ENCODE measurements around the gene PLPP2. TPM values are rescaled to one million over a fixed set of nuclear protein-coding genes. Genes with fewer than 3 reads are reported as not detected.
"Not testable (repeated sequence)": the region's sequence is repeated elsewhere in the genome, so short reads cannot be mapped to it uniquely, and the experiment has no call there.

PLPP2 gene
- total RNA-seq, 1 experiment from 2014 or later = 111 TPM

DNA sequence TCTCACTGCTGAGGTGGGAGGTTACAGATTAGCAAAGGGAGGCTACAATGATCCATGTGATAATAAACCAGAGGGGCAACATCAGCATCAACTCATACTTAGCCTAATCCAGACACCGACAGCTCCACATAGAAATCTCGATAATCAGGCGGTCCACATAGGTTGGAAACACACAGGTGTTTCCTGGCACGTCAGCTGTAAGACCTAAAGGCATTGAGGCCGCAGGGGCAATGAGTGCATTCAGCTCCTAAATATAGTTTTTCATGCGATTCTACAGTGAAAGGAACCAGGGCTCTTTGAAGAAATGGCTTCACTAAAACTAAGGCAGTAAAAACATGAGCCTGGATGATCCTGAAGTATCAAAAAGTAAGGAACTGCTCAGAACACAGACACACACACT, 19.3 kb downstream of the PLPP2 start:
- DNase-seq (ENCODE audit: low spot score) = no peak

DNA sequence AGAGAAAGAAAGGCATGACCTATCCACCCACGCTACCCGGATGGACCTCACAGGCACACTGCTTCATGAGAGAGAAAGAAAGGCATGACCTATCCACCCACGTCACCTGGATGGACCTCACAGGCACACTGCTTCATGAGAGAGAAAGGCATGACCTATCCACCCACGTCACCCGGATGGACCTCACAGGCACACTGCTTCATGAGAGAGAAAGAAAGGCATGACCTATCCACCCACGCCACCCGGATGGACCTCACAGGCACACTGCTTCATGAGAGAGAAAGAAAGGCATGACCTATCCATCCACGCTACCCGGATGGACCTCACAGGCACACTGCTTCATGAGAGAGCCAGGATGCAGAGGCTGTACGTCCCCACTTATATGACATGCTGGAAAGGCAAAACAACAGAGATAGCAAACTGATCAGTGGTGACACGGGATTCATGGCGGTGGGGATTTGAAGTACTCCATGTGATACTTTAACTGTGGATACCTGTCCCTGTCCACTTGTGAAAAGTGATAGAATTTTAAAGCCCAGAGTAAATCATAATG, 20.4 kb downstream of the PLPP2 start:
- DNase-seq (ENCODE audit: low spot score) = not testable (repeated sequence)

DNA sequence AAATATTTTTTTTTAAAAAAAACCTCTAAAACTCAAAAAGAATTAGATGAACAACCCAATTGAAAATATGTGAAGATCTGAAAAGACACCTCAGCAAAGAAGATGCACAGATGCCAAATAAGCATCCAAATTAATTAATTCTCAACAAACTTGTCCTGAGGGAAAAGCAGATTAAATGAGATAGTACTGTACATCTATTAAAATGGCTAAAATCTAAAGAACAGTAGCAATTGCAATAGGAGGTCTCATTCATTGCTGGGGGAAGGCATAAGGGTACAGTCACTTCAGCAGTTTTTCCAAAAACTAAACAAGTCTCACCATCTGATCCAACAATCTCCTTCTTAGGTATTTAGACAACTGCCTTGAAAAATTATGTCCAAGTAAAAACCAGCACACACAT, 22.0 kb downstream of the PLPP2 start:
- no peak for DNase-seq (ENCODE audit: low spot score)

DNA sequence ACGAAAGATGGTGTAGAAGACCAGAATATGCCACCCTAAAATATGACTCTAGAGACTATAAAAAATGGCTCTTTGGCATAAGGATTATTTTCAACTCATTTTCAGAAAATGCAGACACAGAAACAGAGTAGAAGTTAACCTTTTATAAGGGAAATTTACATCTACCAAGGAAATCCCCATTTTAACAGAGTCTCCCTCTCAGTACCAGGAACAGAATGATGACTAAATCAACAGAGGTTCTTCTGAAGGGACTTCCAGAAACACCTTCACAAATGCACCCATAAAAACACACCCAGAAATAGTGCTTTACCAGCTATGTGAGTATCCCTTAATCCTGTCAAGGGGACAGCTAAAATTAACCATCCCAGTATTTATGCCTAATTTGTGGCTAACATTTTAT, 29.1 kb downstream of the PLPP2 start:
- no peak for DNase-seq (ENCODE audit: low spot score)

DNA sequence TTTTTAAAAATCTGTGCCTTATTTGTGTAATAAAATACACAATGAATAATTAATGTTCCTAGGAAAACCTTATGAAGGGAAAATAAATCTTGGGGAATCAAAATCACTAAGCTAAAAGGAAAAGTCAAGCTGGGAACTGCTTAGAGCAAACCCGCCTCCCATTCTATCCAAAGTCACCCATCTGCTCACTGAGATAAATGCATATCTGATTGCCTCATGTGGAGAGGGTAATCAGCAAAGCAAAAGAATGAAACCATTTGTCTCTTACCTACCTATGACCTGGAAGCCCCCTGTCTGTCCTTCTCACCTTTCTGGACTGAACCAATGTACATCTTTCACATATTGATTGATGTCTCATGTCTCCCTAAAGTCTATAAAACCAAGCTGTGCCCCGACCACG, 34.4 kb downstream of the PLPP2 start:
- not testable (repeated sequence) for DNase-seq (ENCODE audit: low spot score)

DNA sequence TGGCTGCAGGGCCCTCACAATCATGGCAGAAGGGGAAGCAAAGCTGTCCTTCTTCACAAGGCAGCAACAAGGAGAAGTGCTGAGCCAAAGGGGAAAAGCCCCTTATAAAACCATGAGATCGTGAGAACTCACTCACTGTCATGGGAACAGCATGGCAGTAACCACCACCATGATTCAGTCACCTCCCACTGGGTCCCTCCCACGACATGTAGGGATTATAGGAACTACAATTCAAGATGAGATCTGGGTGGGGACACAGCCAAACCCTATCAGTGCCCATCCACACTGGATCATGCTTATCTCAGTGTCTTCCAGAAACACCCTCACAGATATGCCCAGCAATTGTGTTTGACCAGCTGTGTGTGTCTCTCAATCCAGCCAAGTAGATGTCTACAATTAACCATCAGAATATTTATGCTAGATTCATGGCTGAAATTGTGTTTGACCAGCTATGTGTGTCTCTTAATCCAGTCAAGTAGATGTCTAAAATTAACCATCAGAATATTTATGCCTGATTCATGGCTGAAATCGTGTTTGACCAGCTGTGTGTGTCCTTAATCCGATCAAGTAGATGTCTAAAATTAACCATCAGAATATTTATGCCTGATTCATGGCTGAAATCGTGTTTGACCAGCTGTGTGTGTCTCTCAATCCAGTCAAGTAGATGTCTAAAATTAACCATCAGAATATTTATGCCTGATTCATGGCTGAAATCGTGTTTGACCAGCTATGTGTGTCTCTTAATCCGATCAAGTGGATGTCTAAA, 38.6 kb downstream of the PLPP2 start:
- DNase-seq (ENCODE audit: low spot score) = not testable (repeated sequence)

DNA sequence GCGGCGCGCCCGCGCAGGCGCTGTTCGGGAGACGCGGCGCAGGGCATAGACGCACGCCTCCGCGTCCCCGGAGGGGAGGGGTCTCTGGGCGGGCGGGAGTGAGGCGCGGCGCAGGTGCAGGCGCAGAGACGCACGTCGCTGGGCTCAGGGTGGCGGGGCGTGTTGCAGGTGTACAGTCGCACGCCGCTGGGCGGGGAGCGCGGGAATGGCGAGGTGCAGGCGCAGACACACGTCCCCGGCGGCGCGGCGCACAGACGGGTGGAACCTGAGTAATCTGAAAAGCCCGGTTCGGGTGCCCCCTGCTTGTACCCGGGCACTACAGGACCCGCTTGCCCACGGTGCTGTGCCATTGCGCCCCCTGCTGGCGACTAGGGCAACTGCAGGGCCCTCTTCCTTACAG, 44.7 kb downstream of the PLPP2 start:
- no peak for DNase-seq (ENCODE audit: low spot score)

DNA sequence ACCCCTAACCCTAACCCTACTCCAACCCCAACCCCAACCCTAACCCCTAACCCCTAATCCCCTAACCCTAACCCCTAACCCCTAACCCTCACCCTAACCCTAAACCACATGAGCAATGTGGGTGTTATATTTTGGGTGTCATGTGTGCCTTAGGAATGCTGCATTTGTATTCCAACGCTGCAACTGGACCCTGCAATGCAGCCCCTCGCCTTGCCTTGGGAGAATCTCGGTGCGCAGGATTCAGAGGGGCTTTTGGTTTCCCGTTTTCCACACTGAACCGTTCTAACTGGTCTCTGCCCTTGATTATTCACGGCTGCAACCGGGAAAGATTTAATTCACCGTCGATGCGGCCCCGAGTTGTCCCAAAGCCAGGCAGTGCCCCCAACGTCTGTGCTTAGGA, 45.3 kb downstream of the PLPP2 start:
- DNase-seq (ENCODE audit: low spot score) = not testable (repeated sequence)

DNA sequence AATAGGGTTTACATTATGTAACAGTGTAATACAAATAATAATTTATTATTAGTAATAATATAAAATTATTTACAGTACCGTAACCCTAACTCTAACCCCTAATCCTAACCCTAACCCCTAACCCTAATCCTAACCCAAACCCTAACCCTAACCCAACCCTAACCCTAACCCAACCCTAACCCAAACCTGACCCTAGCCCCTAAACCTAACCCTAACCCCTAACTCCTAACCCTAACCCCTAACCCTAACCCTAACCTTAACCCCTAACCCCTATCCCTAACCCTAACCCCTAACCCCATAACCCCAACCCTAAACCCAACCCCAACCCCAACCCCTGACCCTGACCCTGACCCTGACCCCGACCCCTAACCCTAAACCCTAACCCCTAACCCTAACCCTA, 45.7 kb downstream of the PLPP2 start:
- no peak for DNase-seq (ENCODE audit: low spot score)

Other genes with a start within 250 kb of the PLPP2 start
- gene OR4F17, start 184.3 kb downstream of the PLPP2 start, total RNA-seq (2014; rRNA removed; shearing (Covaris generic)) = not detected in 2 replicates
- 2.8 and 5.1 TPM in 2 replicates for gene MIER2, start 53.4 kb upstream of the PLPP2 start, total RNA-seq (2014; rRNA removed; shearing (Covaris generic))
- 0.78 and 0.93 TPM in 2 replicates for gene C2CD4C, start 117.7 kb upstream of the PLPP2 start, total RNA-seq (2014; rRNA removed; shearing (Covaris generic))
- gene SHC2, start 169.6 kb upstream of the PLPP2 start, total RNA-seq (2014; rRNA removed; shearing (Covaris generic)) = 1.4 and 2.0 TPM in 2 replicates
- gene MADCAM1, start 205.1 kb upstream of the PLPP2 start, total RNA-seq (2014; rRNA removed; shearing (Covaris generic)) = not detected in 2 replicates
- 28.3 and 45.8 TPM in 2 replicates for gene TPGS1, start 216.1 kb upstream of the PLPP2 start, total RNA-seq (2014; rRNA removed; shearing (Covaris generic))
- 33.2 and 35.7 TPM in 2 replicates for gene CDC34, start 240.4 kb upstream of the PLPP2 start, total RNA-seq (2014; rRNA removed; shearing (Covaris generic))

Measured in H4 (cell line).